C1 segment of cervical spinal cord (tissue), 14 donors: ENCODE data around the gene GSG1L2.
"Not testable (repeated sequence)": the region's sequence is repeated elsewhere in the genome, so short reads cannot be mapped to it uniquely, and the experiment has no call there.

Experiments
- DNase-seq, 14 donors: peaks; one replicate each; lab custom pipeline; 2025; lab: John Stamatoyannopoulos, UW

The GSG1L2 gene

DNA sequence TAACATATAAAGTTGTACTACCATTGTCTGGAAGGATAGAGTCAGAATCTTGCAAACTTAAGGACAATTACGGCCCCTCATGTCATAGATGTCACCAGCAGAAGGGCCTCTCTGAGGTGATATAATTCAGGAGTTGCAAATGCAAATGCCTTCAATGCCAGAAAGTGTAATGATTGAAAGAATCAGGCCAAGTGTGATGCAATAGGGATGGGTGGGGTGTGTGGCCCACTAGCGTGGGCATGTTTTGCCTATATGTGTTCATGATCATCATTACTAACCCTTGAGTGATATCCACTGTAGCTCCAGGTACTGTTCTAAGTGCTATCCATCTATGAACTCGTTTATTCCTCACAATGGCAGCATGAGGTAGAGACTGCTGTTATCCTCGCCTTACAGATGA lies 31.6 kb downstream of the GSG1L2 start:
- no peak for DNase-seq

- DNase-seq: no peak
These were observed 33.3 kb downstream of the GSG1L2 start for GRCh38 chr17:9788601-9789000.

GRCh38 chr17:9784544-9784943 lies 37.3 kb downstream of the GSG1L2 start:
- DNase-seq: no peak

GRCh38 chr17:9783465-9783864 lies 38.4 kb downstream of the GSG1L2 start:
- not testable (repeated sequence) for DNase-seq

DNA sequence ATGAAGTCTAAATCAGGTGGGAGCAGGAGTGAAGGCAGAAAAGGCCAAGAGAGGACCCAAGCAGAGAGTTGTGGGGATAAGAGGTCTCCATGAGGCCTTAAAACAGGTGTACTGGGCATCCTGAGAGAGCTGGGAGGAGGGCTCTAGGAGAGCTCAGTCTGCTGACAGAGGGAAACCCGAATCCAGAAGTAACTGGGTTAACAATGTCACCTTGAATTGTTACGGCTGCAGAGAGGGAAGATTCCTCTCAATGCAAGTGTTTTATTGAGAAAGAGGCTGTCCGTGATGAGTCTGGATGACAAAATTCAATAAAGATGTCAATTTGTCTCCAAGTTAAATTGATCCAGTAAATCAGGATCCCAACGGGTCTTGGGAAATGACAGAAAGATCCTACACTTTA lies 38.8 kb downstream of the GSG1L2 start:
- no peak for DNase-seq

DNA sequence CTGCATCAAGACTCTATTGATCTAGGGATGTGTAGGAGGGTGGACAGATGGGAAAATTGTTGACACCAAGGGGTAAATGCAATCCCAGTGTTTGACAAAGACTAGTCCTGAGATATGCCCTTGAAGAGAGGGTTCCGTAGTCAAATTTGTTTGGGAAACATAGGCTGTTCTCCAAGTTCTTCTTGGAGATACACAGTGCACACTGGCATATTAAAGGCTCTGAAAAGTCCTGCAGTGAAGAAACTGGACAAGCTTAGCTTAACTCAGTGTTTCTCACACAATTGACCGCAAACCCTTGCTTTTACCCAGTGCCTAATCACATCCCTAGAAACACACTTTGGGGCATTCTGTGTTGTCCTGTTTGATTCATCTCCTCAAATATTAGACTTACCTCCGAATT lies 41.3 kb downstream of the GSG1L2 start:
- no peak for DNase-seq

DNA sequence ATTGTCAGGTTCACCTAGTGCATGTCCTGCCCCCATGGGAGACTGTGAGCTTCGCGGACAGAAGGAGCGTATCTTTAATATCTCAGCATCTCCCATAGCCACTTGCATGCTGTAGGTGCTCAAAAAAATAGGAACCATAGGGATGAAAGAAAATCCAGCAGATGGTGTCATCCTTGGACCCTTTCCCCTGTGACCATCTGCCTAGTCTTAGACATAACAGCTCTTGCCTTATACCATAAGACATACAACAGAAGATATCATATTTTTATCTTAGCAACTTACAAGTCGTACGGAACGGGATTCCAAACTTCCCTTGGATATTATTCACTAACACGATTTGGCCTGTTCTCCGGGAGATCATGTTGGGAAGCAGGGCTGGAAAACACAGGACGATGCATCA lies 45.0 kb downstream of the GSG1L2 start:
- no peak for DNase-seq

- DNase-seq: no peak
These were observed 49.2 kb downstream of the GSG1L2 start for GRCh38 chr17:9772658-9773057.

DNA sequence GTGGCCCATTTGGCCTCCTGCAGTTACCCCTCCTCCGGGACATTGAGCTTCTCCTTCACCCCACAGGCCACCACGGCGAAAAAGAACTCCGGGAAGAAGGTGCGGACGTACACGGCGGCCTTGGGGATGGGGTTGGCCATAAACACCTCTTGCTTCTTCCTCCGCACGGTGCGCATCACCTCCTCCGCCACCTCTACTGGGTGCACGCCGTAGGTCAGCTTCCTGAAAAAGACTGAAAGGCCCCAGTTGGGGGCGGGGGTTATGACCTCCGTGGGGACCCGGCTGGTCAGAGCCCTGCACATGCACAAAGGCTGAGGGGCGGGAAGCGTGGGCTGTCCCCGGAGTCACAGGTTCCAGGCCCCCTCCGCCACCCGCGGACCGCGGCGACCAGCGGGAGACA lies 50.4 kb downstream of the GSG1L2 start:
- DNase-seq: no peak

- no peak for DNase-seq
These were observed 52.7 kb downstream of the GSG1L2 start for GRCh38 chr17:9769036-9769695.

DNA sequence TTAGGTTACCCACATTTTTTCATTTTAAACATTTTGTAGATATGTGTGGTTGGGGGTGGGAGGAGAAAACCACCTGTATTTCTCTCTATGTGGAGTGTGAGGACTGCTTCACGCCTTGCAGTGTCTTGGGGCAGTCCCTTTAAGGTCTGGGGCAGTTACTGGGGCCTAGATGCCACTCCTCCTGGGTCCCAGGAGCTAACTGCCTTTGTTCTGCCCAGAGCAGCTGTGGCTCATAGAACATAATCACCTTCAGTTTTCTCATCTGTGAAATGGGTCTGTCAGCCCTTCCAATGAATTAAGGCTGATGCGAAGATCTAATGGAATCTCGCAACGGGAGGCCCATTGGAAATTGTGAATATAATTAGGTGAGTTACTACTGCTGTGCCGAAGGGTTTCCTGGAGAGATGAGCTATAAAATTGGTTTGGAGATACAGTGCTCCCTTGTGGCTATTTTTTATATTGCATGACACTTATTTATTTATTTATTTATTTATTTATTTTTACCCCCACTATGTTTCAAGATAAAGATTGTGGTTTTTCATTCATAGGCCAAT lies 53.4 kb downstream of the GSG1L2 start:
- no peak for DNase-seq

- DNase-seq: no peak
These were observed 54.4 kb downstream of the GSG1L2 start for GRCh38 chr17:9767432-9767991.

- no peak for DNase-seq
These were observed 54.9 kb downstream of the GSG1L2 start for GRCh38 chr17:9766970-9767369.

GRCh38 chr17:9765322-9765721 lies 56.6 kb downstream of the GSG1L2 start:
- DNase-seq: no peak

- DNase-seq: no peak
These were observed 58.2 kb downstream of the GSG1L2 start for GRCh38 chr17:9763643-9764042.

GRCh38 chr17:9760266-9760665 lies 61.6 kb downstream of the GSG1L2 start:
- no peak for DNase-seq

GRCh38 chr17:9755083-9755482 lies 66.8 kb downstream of the GSG1L2 start:
- no peak for DNase-seq
